H1 (cell line): Measurements from ENCODE around the gene IFT81.

Experiments used
- CEBPB ChIP-seq: IDR thresholded peaks from 2 replicates; pipeline ENCODE4 v1.6.1; 2012; ENCODE audit warnings: low read depth, low read length
- CHD1 ChIP-seq: IDR thresholded peaks from 2 replicates; pipeline ENCODE4 v1.6.1; 2012; ENCODE audit warnings: low read depth, low read length, improper control_type of control experiment
- CREB1 ChIP-seq: IDR thresholded peaks from 2 replicates; pipeline ENCODE4 v1.6.1; 2012; ENCODE audit warnings: inconsistent platforms
- EZH2 ChIP-seq: fragments of 200-600 bp; sonication (generic); IDR thresholded peaks from 2 replicates; pipeline ENCODE4 v1.7.1; 2012; ENCODE audit warnings: low read depth, mild to moderate bottlenecking, moderate library complexity, low read length, inconsistent platforms; ENCODE audit not compliant: severe bottlenecking
- RAD21 ChIP-seq, 2 experiments: IDR thresholded peaks in 1 of 2; conservative IDR thresholded peaks in 1 of 2; 2 replicates each; pipeline ENCODE4 v1.6.1; 2011; ENCODE audit warnings: low read depth in 2 of 2, low read length in 2 of 2, improper control_type of control experiment in 1 of 2, inconsistent platforms in 1 of 2, mild to moderate bottlenecking in 1 of 2, moderate library complexity in 1 of 2
- SAP30 ChIP-seq: fragments of 300-600 bp; sonication (generic); IDR thresholded peaks from 2 replicates; pipeline ENCODE4 v1.7.1; 2012; ENCODE audit warnings: low read length, moderate library complexity, mild to moderate bottlenecking, inconsistent platforms; ENCODE audit not compliant: insufficient read depth, insufficient replicate concordance
- TAF1 ChIP-seq: IDR thresholded peaks from 2 replicates; pipeline ENCODE4 v1.6.1; 2011; ENCODE audit warnings: mild to moderate bottlenecking, low read depth, low read length
- TF ChIP-seq, protein P1 (sequence below), 3 experiments: IDR thresholded peaks; 1 replicate in 2 of 3; 2 replicates in 1 of 3; pipeline versions ENCODE4 v1.5.1 to v1.6.1; 2011; ENCODE audit warnings: low read length in 3 of 3, mild to moderate bottlenecking in 3 of 3, inconsistent platforms in 2 of 3, low read depth in 1 of 3, moderate library complexity in 1 of 3; ENCODE audit not compliant: insufficient read depth in 1 of 3; ENCODE audit errors: control extremely low read depth in 1 of 3

DNA sequence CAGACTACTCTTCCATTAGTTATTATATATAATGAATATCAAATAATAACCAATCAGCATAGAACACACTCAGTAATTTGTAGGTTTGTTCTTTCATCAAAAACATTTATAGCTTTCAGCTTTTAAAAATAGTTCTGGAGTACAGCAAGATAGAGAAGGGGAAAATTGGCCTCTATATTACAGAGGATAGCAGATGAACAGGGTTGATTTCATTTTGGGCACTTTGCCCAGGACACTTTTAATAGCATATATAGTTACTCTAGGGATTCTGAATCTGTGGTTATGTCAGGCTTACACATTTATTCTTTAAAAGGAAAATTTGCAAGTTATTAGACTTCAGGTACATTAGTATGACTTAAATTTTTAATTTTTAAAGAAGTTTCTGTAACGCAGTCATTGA, 52.6 kb downstream of the IFT81 start:
- no peak for TF ChIP-seq CHD1
- TF ChIP-seq, protein P1, sequence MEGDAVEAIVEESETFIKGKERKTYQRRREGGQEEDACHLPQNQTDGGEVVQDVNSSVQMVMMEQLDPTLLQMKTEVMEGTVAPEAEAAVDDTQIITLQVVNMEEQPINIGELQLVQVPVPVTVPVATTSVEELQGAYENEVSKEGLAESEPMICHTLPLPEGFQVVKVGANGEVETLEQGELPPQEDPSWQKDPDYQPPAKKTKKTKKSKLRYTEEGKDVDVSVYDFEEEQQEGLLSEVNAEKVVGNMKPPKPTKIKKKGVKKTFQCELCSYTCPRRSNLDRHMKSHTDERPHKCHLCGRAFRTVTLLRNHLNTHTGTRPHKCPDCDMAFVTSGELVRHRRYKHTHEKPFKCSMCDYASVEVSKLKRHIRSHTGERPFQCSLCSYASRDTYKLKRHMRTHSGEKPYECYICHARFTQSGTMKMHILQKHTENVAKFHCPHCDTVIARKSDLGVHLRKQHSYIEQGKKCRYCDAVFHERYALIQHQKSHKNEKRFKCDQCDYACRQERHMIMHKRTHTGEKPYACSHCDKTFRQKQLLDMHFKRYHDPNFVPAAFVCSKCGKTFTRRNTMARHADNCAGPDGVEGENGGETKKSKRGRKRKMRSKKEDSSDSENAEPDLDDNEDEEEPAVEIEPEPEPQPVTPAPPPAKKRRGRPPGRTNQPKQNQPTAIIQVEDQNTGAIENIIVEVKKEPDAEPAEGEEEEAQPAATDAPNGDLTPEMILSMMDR (IDR thresholded peaks at IDR 0.05; ENCODE audit: control extremely low read depth in 1 of 3, insufficient read depth in 1 of 3, low read depth in 1 of 3, low read length in 3 of 3) = no peak
- TF ChIP-seq EZH2 = no peak
- TF ChIP-seq CREB1 = no peak
- no peak for TF ChIP-seq RAD21 (IDR thresholded peaks at IDR 0.05 in 1 of 2, conservative IDR thresholded peaks at IDR 0.05 in 1 of 2; ENCODE audit: low read depth in 2 of 2, low read length in 2 of 2)
- no peak for TF ChIP-seq TAF1
- TF ChIP-seq CEBPB = no peak
- TF ChIP-seq SAP30 = no peak
